Neuronal stem cell (in vitro differentiated cells): Measurements from ENCODE around the gene ATP2B3.

Experiments used
- DNase-seq: peaks from one replicate; pipeline ENCODE4 v3.0.0-alpha.2; 2013; ENCODE audit warnings: low spot score
- H2AFZ ChIP-seq: one replicate; pipeline ENCODE4 v1.6.1; 2013; ENCODE audit warnings: mild to moderate bottlenecking, low read length, inconsistent platforms
- H2AK5ac ChIP-seq: 2 replicates; pipeline ENCODE4 v1.6.1; 2013; ENCODE audit warnings: low read depth, mild to moderate bottlenecking, inconsistent platforms, low read length, moderate library complexity, mixed read lengths
- H2BK120ac ChIP-seq: 2 replicates; pipeline ENCODE4 v1.6.1; 2013; ENCODE audit warnings: low read depth, mild to moderate bottlenecking, inconsistent platforms, low read length, moderate library complexity, mixed read lengths
- H2BK12ac ChIP-seq: one replicate; pipeline ENCODE4 v1.6.1; 2013; ENCODE audit warnings: low read length, inconsistent platforms
- H2BK15ac ChIP-seq: 2 replicates; pipeline ENCODE4 v1.6.1; 2013; ENCODE audit warnings: mild to moderate bottlenecking, low read length, inconsistent platforms, mixed read lengths
- H2BK5ac ChIP-seq: one replicate; pipeline ENCODE4 v1.6.1; 2013; ENCODE audit warnings: inconsistent platforms, mild to moderate bottlenecking, low read length, moderate library complexity
- H3K14ac ChIP-seq: one replicate; pipeline ENCODE4 v1.6.1; 2013; ENCODE audit warnings: low read length, inconsistent platforms
- H3K18ac ChIP-seq: 2 replicates; pipeline ENCODE4 v1.6.1; 2013; ENCODE audit warnings: low read length, inconsistent platforms
- H3K23ac ChIP-seq: 2 replicates; pipeline ENCODE4 v1.6.1; 2013; ENCODE audit warnings: low read depth, mild to moderate bottlenecking, mixed read lengths, low read length, inconsistent platforms; ENCODE audit not compliant: poor library complexity
- H3K27ac ChIP-seq: replicated peaks from 3 replicates; pipeline ENCODE4 v1.5.1; 2013; ENCODE audit warnings: low read length, inconsistent platforms
- H3K27me3 ChIP-seq, 3 experiments: 2 replicates each; pipeline ENCODE4 v1.6.1; 2013; ENCODE audit warnings: low read length in 3 of 3, mild to moderate bottlenecking in 2 of 3, inconsistent platforms in 1 of 3, low read depth in 1 of 3, mixed read lengths in 1 of 3, moderate library complexity in 1 of 3; ENCODE audit not compliant: control insufficient read depth in 3 of 3, insufficient read depth in 3 of 3
- H3K36me3 ChIP-seq, 2 donors: replicated peaks in 1 of 2; 2 replicates each; pipeline ENCODE4 v1.6.1; 2013; ENCODE audit warnings: low read length in 2 of 2; ENCODE audit not compliant: control insufficient read depth in 2 of 2, insufficient read depth in 2 of 2
- H3K4ac ChIP-seq: 2 replicates; pipeline ENCODE4 v1.6.1; 2013; ENCODE audit warnings: inconsistent platforms, mild to moderate bottlenecking, low read length, moderate library complexity
- H3K4me1 ChIP-seq, 2 donors: 1 replicate in 1 of 2; 2 replicates in 1 of 2; pipeline ENCODE4 v1.6.1; 2013; ENCODE audit warnings: low read length in 2 of 2, low read depth in 1 of 2; ENCODE audit not compliant: control insufficient read depth in 2 of 2, insufficient read depth in 1 of 2
- H3K4me2 ChIP-seq: one replicate; pipeline ENCODE4 v1.6.1; 2013; ENCODE audit warnings: mild to moderate bottlenecking, low read length, inconsistent platforms; ENCODE audit not compliant: insufficient read depth, poor library complexity, severe bottlenecking
- H3K4me3 ChIP-seq, 2 donors: 2 replicates each; pipeline ENCODE4 v1.5.1; 2013; ENCODE audit warnings: low read length in 2 of 2, mild to moderate bottlenecking in 2 of 2, inconsistent platforms in 1 of 2, moderate library complexity in 1 of 2
- H3K79me1 ChIP-seq: one replicate; pipeline ENCODE4 v1.6.1; 2013; ENCODE audit warnings: low read depth, mild to moderate bottlenecking, inconsistent platforms, low read length, moderate library complexity
- H3K9ac ChIP-seq: one replicate; pipeline ENCODE4 v1.6.1; 2013; ENCODE audit warnings: mild to moderate bottlenecking, low read depth, low read length, inconsistent platforms; ENCODE audit not compliant: poor library complexity
- H3K9me3 ChIP-seq, 2 donors: replicated peaks in 1 of 2; 2 replicates each; pipeline versions ENCODE3 to v1.6.1; 2013; ENCODE audit warnings: low read length in 2 of 2, mild to moderate bottlenecking in 2 of 2, inconsistent platforms in 1 of 2, low read depth in 1 of 2, mixed read lengths in 1 of 2, moderate library complexity in 1 of 2; ENCODE audit not compliant: control insufficient read depth in 2 of 2, insufficient read depth in 1 of 2
- H4K8ac ChIP-seq: one replicate; pipeline ENCODE4 v1.6.1; 2013; ENCODE audit warnings: low read depth, mild to moderate bottlenecking, inconsistent platforms, low read length, moderate library complexity
- H4K91ac ChIP-seq: one replicate; pipeline ENCODE4 v1.6.1; 2013; ENCODE audit warnings: low read length, low read depth, mild to moderate bottlenecking, inconsistent platforms; ENCODE audit not compliant: poor library complexity
- WGBS, 2 donors: extraction: QIAGEN DNeasy Blood & Tissue Kit; methylation state at CpG; one replicate each; pipeline ENCODE4 v1.1.7; 2013; ENCODE audit warnings: missing lambda C conversion rate in 2 of 2, mixed read lengths in 1 of 2; ENCODE audit not compliant: insufficient read length in 2 of 2, insufficient replicate concordance in 1 of 2; ENCODE audit errors: extremely low coverage in 2 of 2; 5-methylcytosine and 5-hydroxymethylcytosine counted together

The ATP2B3 gene

GRCh38 chrX:153502131-153502530 lies 15.3 kb upstream of the ATP2B3 start:
- H3K36me3 ChIP-seq: no peaks in the 10 kb centered on the region
- no peak overlapping the region for H2AK5ac ChIP-seq
- H3K18ac ChIP-seq: no peak overlapping the region
- no peak overlapping the region for H2BK12ac ChIP-seq
- no peaks in the 10 kb centered on the region for H3K27me3 ChIP-seq
- no peak overlapping the region for H3K4ac ChIP-seq
- no peak overlapping the region for H2BK120ac ChIP-seq
- no peak overlapping the region for H2BK15ac ChIP-seq
- no peak overlapping the region for H4K8ac ChIP-seq
- no peak overlapping the region for H2AFZ ChIP-seq
- no CpG with 5 or more reads among the region's 10 CpGs for WGBS, 2 donors
- H4K91ac ChIP-seq: no peak overlapping the region
- no peak overlapping the region for H3K9ac ChIP-seq
- H3K4me1 ChIP-seq: no peaks in the 10 kb centered on the region
- H3K14ac ChIP-seq: no peak overlapping the region
- H3K4me2 ChIP-seq: no peak overlapping the region
- H3K4me3 ChIP-seq: no peak overlapping the region
- no peaks in the 10 kb centered on the region for H3K79me1 ChIP-seq
- DNase-seq: no peak
- H3K9me3 ChIP-seq: no peaks in the 10 kb centered on the region
- no peak overlapping the region for H2BK5ac ChIP-seq
- H3K23ac ChIP-seq: no peak overlapping the region
- H3K27ac ChIP-seq: no peak overlapping the region

GRCh38 chrX:153502796-153503195 lies 14.6 kb upstream of the ATP2B3 start:
- Histone ChIP-seq H2AK5ac (no peak overlapping the region), H2BK120ac (no peak overlapping the region), H2BK12ac (no peak overlapping the region), H2BK15ac (no peak overlapping the region), H3K4me2 (no peak overlapping the region), H2BK5ac (no peak overlapping the region), H3K4ac (no peak overlapping the region), H3K23ac (no peak overlapping the region), H3K27me3 (no peaks in the 10 kb centered on the region), H3K14ac (no peak overlapping the region), H3K27ac (no peak overlapping the region), H3K4me3 (no peak overlapping the region), H4K91ac (no peak overlapping the region), H3K9ac (no peak overlapping the region), H3K18ac (no peak overlapping the region), H3K9me3 (no peaks in the 10 kb centered on the region), H4K8ac (no peak overlapping the region), H3K4me1 (no peaks in the 10 kb centered on the region), H3K79me1 (no peaks in the 10 kb centered on the region), H3K36me3 (no peaks in the 10 kb centered on the region), H2AFZ (no peak overlapping the region)
- DNase-seq: no peak
- WGBS, 2 donors: no CpG with 5 or more reads among the region's 14 CpGs

GRCh38 chrX:153504445-153505016 lies 12.9 kb upstream of the ATP2B3 start:
- Histone ChIP-seq H2BK120ac (no peak overlapping the region), H3K4me1 (no peaks in the 10 kb centered on the region), H3K23ac (no peak overlapping the region), H3K36me3 (no peaks in the 10 kb centered on the region), H3K79me1 (no peaks in the 10 kb centered on the region), H4K8ac (no peak overlapping the region), H3K9ac (no peak overlapping the region), H3K14ac (peak overlapping the region; percentile 71), H4K91ac (no peak overlapping the region), H3K27me3 (peaks cover 0 to 3% (median 0%) of the 10 kb centered on the region in 3 experiments), H3K9me3 (no peaks in the 10 kb centered on the region), H3K4me2 (no peak overlapping the region), H3K27ac (no peak overlapping the region), H2AFZ (no peak overlapping the region), H2BK5ac (no peak overlapping the region), H3K4me3 (no peak overlapping the region), H3K18ac (no peak overlapping the region), H2BK12ac (no peak overlapping the region), H2AK5ac (no peak overlapping the region), H3K4ac (no peak overlapping the region), H2BK15ac (no peak overlapping the region)
- DNase-seq: no peak
- WGBS, 2 donors: no CpG with 5 or more reads among the region's 26 CpGs

- no peak overlapping the region for H3K23ac ChIP-seq
- H4K8ac ChIP-seq: no peak overlapping the region
- no peaks in the 10 kb centered on the region for H3K36me3 ChIP-seq
- H2AK5ac ChIP-seq: no peak overlapping the region
- H2BK5ac ChIP-seq: no peak overlapping the region
- WGBS, 2 donors: no CpG with 5 or more reads among the region's 18 CpGs
- H2BK120ac ChIP-seq: no peak overlapping the region
- no peak overlapping the region for H3K4me3 ChIP-seq
- H3K14ac ChIP-seq: no peak overlapping the region
- H2BK15ac ChIP-seq: no peak overlapping the region
- H3K4me1 ChIP-seq: no peaks in the 10 kb centered on the region
- no peak overlapping the region for H3K4me2 ChIP-seq
- H3K27me3 ChIP-seq: peaks cover 0 to 12% (median 0%) of the 10 kb centered on the region in 3 experiments
- no peak overlapping the region for H3K4ac ChIP-seq
- H3K9ac ChIP-seq: no peak overlapping the region
- peaks cover 3% of the 10 kb centered on the region for H3K79me1 ChIP-seq
- no peak overlapping the region for H2BK12ac ChIP-seq
- H4K91ac ChIP-seq: no peak overlapping the region
- no peak overlapping the region for H3K27ac ChIP-seq
- DNase-seq: no peak
- no peak overlapping the region for H3K18ac ChIP-seq
- H2AFZ ChIP-seq: no peak overlapping the region
- no peaks in the 10 kb centered on the region for H3K9me3 ChIP-seq
Measured at GRCh38 chrX:153505361-153505760, 12.1 kb upstream of the ATP2B3 start.
